H9 (cell line): Measurements from ENCODE around the gene MRPL23. TPM values are rescaled to one million over a fixed set of nuclear protein-coding genes. Genes with fewer than 3 reads are reported as not detected.

Source experiments
- DNase-seq: peaks from one replicate; pipeline ENCODE4 v3.0.0-alpha.2; 2017
- H2AFZ ChIP-seq: one replicate; pipeline ENCODE4 v1.6.1; 2013; ENCODE audit warnings: mild to moderate bottlenecking, low read length, control low read depth, moderate library complexity
- H2AK5ac ChIP-seq: 2 replicates; pipeline ENCODE4 v1.6.1; 2013; ENCODE audit warnings: low read length, control low read depth, mixed read lengths; ENCODE audit not compliant: insufficient read length
- H2BK120ac ChIP-seq: one replicate; pipeline ENCODE4 v1.6.1; 2013; ENCODE audit warnings: low read depth, mild to moderate bottlenecking, low read length, control low read depth, inconsistent platforms; ENCODE audit not compliant: poor library complexity, severe bottlenecking
- H2BK12ac ChIP-seq: 2 replicates; pipeline ENCODE4 v1.6.1; 2013; ENCODE audit warnings: low read length, control low read depth, mixed read lengths, low read depth; ENCODE audit not compliant: insufficient read length
- H2BK15ac ChIP-seq: 2 replicates; pipeline ENCODE4 v1.6.1; 2013; ENCODE audit warnings: low read depth, low read length, control low read depth
- H2BK20ac ChIP-seq: one replicate; pipeline ENCODE4 v1.6.1; 2013; ENCODE audit warnings: low read depth, mild to moderate bottlenecking, low read length, control low read depth, inconsistent platforms; ENCODE audit not compliant: poor library complexity, severe bottlenecking
- H2BK5ac ChIP-seq: 2 replicates; pipeline ENCODE4 v1.6.1; 2013; ENCODE audit warnings: low read length, control low read depth, mixed read lengths; ENCODE audit not compliant: insufficient read length
- H3K14ac ChIP-seq: 2 replicates; pipeline ENCODE4 v1.6.1; 2013; ENCODE audit warnings: low read length, control low read depth; ENCODE audit not compliant: insufficient read depth
- H3K18ac ChIP-seq: 2 replicates; pipeline ENCODE4 v1.6.1; 2013; ENCODE audit warnings: low read depth, mild to moderate bottlenecking, mixed read lengths, low read length, control low read depth; ENCODE audit not compliant: insufficient read length
- H3K23ac ChIP-seq: 2 replicates; pipeline ENCODE4 v1.6.1; 2013; ENCODE audit warnings: low read length, control low read depth, mixed read lengths, low read depth; ENCODE audit not compliant: insufficient read length
- H3K23me2 ChIP-seq: 2 replicates; pipeline ENCODE4 v1.6.1; 2013; ENCODE audit warnings: low read depth, mild to moderate bottlenecking, mixed read lengths, low read length, control low read depth; ENCODE audit not compliant: insufficient read length, poor library complexity, severe bottlenecking
- H3K27ac ChIP-seq: 2 replicates; pipeline ENCODE4 v1.5.1; 2013; ENCODE audit warnings: low read length, control low read depth, mixed read lengths, low read depth; ENCODE audit not compliant: insufficient read length
- H3K27me3 ChIP-seq: 2 replicates; pipeline ENCODE4 v1.6.1; 2013; ENCODE audit warnings: low read length, control low read depth, inconsistent platforms; ENCODE audit not compliant: insufficient read depth
- H3K4ac ChIP-seq: 2 replicates; pipeline ENCODE4 v1.6.1; 2013; ENCODE audit warnings: low read depth, mild to moderate bottlenecking, control low read depth, inconsistent platforms, low read length, moderate library complexity
- H3K4me1 ChIP-seq: 2 replicates; pipeline ENCODE4 v1.6.1; 2013; ENCODE audit warnings: low read length, control low read depth, inconsistent platforms; ENCODE audit not compliant: insufficient read depth
- H3K4me2 ChIP-seq: 2 replicates; pipeline ENCODE4 v1.6.1; 2013; ENCODE audit warnings: low read length, control low read depth, mixed read lengths; ENCODE audit not compliant: insufficient read length, insufficient read depth
- H3K56ac ChIP-seq: 2 replicates; pipeline ENCODE4 v1.6.1; 2013; ENCODE audit warnings: low read depth, mild to moderate bottlenecking, mixed read lengths, low read length, control low read depth; ENCODE audit not compliant: insufficient read length
- H3K79me1 ChIP-seq: 2 replicates; pipeline ENCODE4 v1.6.1; 2013; ENCODE audit warnings: low read depth, mild to moderate bottlenecking, moderate library complexity, low read length, control low read depth, inconsistent platforms; ENCODE audit not compliant: insufficient read depth, poor library complexity, severe bottlenecking
- H3K79me2 ChIP-seq: 2 replicates; pipeline ENCODE4 v1.6.1; 2013; ENCODE audit warnings: low read length, control low read depth, inconsistent platforms; ENCODE audit not compliant: insufficient read depth
- H3K9ac ChIP-seq: 2 replicates; pipeline ENCODE4 v1.6.1; 2013; ENCODE audit warnings: low read length, control low read depth, mixed read lengths; ENCODE audit not compliant: insufficient read length; ENCODE audit errors: extremely low read depth
- H3K9me3 ChIP-seq: one replicate; pipeline ENCODE4 v1.6.1; 2013; ENCODE audit warnings: low read depth, low read length, inconsistent platforms; ENCODE audit not compliant: control insufficient read depth
- H3T11ph ChIP-seq: one replicate; pipeline ENCODE4 v1.6.1; 2013; ENCODE audit warnings: mild to moderate bottlenecking, low read length, control low read depth, inconsistent platforms
- H4K20me1 ChIP-seq: one replicate; pipeline ENCODE4 v1.6.1; 2013; ENCODE audit not compliant: control insufficient read depth, insufficient read length, insufficient read depth
- H4K5ac ChIP-seq: 2 replicates; pipeline ENCODE4 v1.6.1; 2013; ENCODE audit warnings: low read depth, mild to moderate bottlenecking, mixed read lengths, low read length, control low read depth; ENCODE audit not compliant: insufficient read length
- H4K8ac ChIP-seq: replicated peaks from 2 replicates; pipeline ENCODE4 v1.6.1; 2013; ENCODE audit warnings: low read length, control low read depth, mixed read lengths, low read depth; ENCODE audit not compliant: insufficient read length
- H4K91ac ChIP-seq: 2 replicates; pipeline ENCODE4 v1.6.1; 2013; ENCODE audit warnings: low read depth, mild to moderate bottlenecking, moderate library complexity, mixed read lengths, low read length, control low read depth; ENCODE audit not compliant: insufficient read length
- H3K27ac Mint-ChIP-seq, 3 experiments: 2 replicates in 2 of 3; 3 replicates in 1 of 3; pipeline ENCODE4 v1.8.0; 2020 to 2021; ENCODE audit warnings: mixed read lengths in 3 of 3, mild to moderate bottlenecking in 1 of 3, moderate library complexity in 1 of 3
- H3K27me3 Mint-ChIP-seq: 2 replicates; pipeline ENCODE4 v1.8.0; 2021; ENCODE audit warnings: low read depth, mild to moderate bottlenecking, moderate library complexity, mixed read lengths
- H3K36me3 Mint-ChIP-seq, 3 experiments: 2 replicates in 2 of 3; 3 replicates in 1 of 3; pipeline ENCODE4 v1.8.0; 2020 to 2021; ENCODE audit warnings: low read depth in 3 of 3, mixed read lengths in 3 of 3; ENCODE audit not compliant: insufficient read depth in 1 of 3
- H3K4me1 Mint-ChIP-seq, 2 experiments: 2 replicates each; pipeline ENCODE4 v1.8.0; 2020; ENCODE audit warnings: mixed read lengths in 2 of 2
- H3K4me3 Mint-ChIP-seq, 2 experiments: 2 replicates in 1 of 2; 3 replicates in 1 of 2; pipeline ENCODE4 v1.8.0; 2020 to 2021; ENCODE audit warnings: mild to moderate bottlenecking in 2 of 2, mixed read lengths in 2 of 2, moderate library complexity in 1 of 2
- H3K9me3 Mint-ChIP-seq, 2 experiments: 2 replicates in 1 of 2; 3 replicates in 1 of 2; pipeline ENCODE4 v1.8.0; 2020; ENCODE audit warnings: mild to moderate bottlenecking in 2 of 2, mixed read lengths in 2 of 2, moderate library complexity in 1 of 2
- CTCF ChIP-seq: fragments of 200-600 bp; sonication (generic); conservative IDR thresholded peaks from 3 replicates; pipeline ENCODE4 v1.8.0; 2021; ENCODE audit warnings: antibody characterized with exemption, mild to moderate bottlenecking
- WGBS: extraction: QIAGEN DNeasy Blood & Tissue Kit; methylation state at CpG from one replicate; pipeline ENCODE4 v1.1.7; 2013; ENCODE audit warnings: missing lambda C conversion rate, low lambda C conversion rate, mixed read lengths; ENCODE audit not compliant: insufficient read length; ENCODE audit errors: extremely low coverage; 5-methylcytosine and 5-hydroxymethylcytosine counted together
- total RNA-seq: library from RNA; stranded (reverse); gene quantifications from 2 replicates; pipeline ENCODE4 v1.2.1, GENCODE V29; 2021

Gene MRPL23
- total RNA-seq, 1 experiment from 2014 or later, result 67.3 TPM

- no peak overlapping the region for H3K9ac ChIP-seq
- H3K14ac ChIP-seq, result no peak overlapping the region
- no peaks in the 10 kb centered on the region; a peak in 1 of 5 replicates for H3K9me3 Mint-ChIP-seq
- H3K4me1 ChIP-seq, result no peaks in the 10 kb centered on the region
- H3K18ac ChIP-seq, result no peak overlapping the region
- H2AK5ac ChIP-seq, result no peak overlapping the region
- no peak overlapping the region for H3T11ph ChIP-seq
- peaks cover 20% of the 10 kb centered on the region for H3K27me3 Mint-ChIP-seq
- no peak overlapping the region for H3K4me2 ChIP-seq
- no peak overlapping the region for H2BK15ac ChIP-seq
- no peak overlapping the region for H2BK12ac ChIP-seq
- no peak overlapping the region for H2AFZ ChIP-seq
- H3K23me2 ChIP-seq, result peaks cover 3% of the 10 kb centered on the region
- no peak overlapping the region for H3K27ac ChIP-seq
- H3K79me2 ChIP-seq, result no peaks in the 10 kb centered on the region
- H4K91ac ChIP-seq, result no peak overlapping the region
- DNase-seq, result no peak
- H3K4me3 Mint-ChIP-seq, result no peak overlapping the region
- H3K4ac ChIP-seq, result no peak overlapping the region
- no peak overlapping the region for H2BK20ac ChIP-seq
- WGBS, result no CpG with 5 or more reads among the region's 35 CpGs
- H2BK120ac ChIP-seq, result no peak overlapping the region
- no peak for TF ChIP-seq CTCF
- H3K36me3 Mint-ChIP-seq, result no peaks in the 10 kb centered on the region
- no peaks in the 10 kb centered on the region for H3K27me3 ChIP-seq
- no peaks in the 10 kb centered on the region for H4K20me1 ChIP-seq
- H4K8ac ChIP-seq, result no peak overlapping the region
- H4K5ac ChIP-seq, result no peak overlapping the region
- no peak overlapping the region; a peak in 1 of 7 replicates for H3K27ac Mint-ChIP-seq
- H3K56ac ChIP-seq, result no peak overlapping the region
- H3K4me1 Mint-ChIP-seq, result peaks cover 0 to 12% of the 10 kb centered on the region in 2 experiments; a peak in 2 of 4 replicates
- no peak overlapping the region for H2BK5ac ChIP-seq
- no peak overlapping the region for H3K23ac ChIP-seq
- H3K79me1 ChIP-seq, result no peaks in the 10 kb centered on the region
- no peaks in the 10 kb centered on the region for H3K9me3 ChIP-seq
Measured at GRCh38 chr11:1937616-1938342, 9.4 kb upstream of the MRPL23 start.
